ENCODE measurements around the gene MYT1.

Gene MYT1

GRCh38 chr20:64236137-64237088, 72.2 kb downstream of the MYT1 start:
- no peak overlapping the region for H3K4me3 ChIP-seq (ENCODE audit: extremely low read depth, insufficient read depth, low read length, poor library complexity, severe bottlenecking)
- no peaks in the 10 kb centered on the region for H3K36me3 ChIP-seq (ENCODE audit: control insufficient read depth, insufficient read depth, low read length)
- peaks cover 8% of the 10 kb centered on the region for H3K9me3 ChIP-seq (ENCODE audit: control insufficient read depth, low read length)
- no peaks in the 10 kb centered on the region for H3K4me1 ChIP-seq (ENCODE audit: control insufficient read depth, insufficient read depth, low read length, poor library complexity, severe bottlenecking)
- no peak overlapping the region for H3K27ac ChIP-seq (ENCODE audit: low read depth, low read length, severe bottlenecking)
- 94 to 97% methylated on average over 18 to 19 of the region's 27 CpGs for WGBS, 2 experiments (ENCODE audit: insufficient coverage in 2 of 2)

GRCh38 chr20:64237316-64237715, 73.1 kb downstream of the MYT1 start:
- Histone ChIP-seq H3K27ac (ENCODE audit: low read depth, low read length, severe bottlenecking) (no peak overlapping the region), H3K9me3 (ENCODE audit: control insufficient read depth, low read length) (peaks cover 8% of the 10 kb centered on the region), H3K4me3 (ENCODE audit: extremely low read depth, insufficient read depth, low read length, poor library complexity, severe bottlenecking) (no peak overlapping the region), H3K36me3 (ENCODE audit: control insufficient read depth, insufficient read depth, low read length) (no peaks in the 10 kb centered on the region), H3K4me1 (ENCODE audit: control insufficient read depth, insufficient read depth, low read length, poor library complexity, severe bottlenecking) (no peaks in the 10 kb centered on the region)
- WGBS, 2 experiments (ENCODE audit: insufficient coverage in 2 of 2) = 90 to 96% methylated on average over 10 to 13 of the region's 17 CpGs

DNA sequence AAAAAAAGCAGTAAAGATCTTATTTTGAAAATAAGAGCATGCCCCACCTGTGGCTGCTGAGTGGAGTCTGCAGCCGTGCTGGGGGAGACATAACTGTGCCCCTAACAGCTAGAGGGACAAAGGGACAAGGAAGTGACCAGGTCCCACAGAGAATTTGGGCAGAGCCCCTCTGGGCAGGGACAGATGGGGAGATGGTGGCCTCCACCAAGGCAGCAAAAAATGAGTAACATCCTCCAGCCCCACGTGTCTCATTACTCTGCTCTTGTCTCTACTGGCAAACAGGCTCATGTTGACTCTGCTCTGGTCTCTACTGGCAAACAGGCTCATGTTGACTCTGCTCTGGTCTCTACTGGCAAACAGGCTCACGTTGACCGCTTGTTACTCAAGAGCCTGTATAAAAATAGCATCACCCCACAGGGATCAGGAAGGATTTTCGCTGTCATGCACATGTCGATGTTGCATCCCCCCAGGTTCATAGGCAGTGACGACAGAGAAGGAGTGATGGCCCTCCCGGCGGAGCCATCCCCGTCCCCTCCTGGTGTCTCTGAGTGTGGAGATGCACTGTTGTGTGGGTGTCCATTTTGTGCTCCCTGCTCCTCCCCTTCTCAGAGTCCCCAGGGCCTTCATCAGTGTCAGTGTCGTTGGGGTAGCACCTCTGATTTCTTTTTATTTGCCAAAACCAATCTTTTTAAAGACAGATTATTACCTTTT, 74.0 kb downstream of the MYT1 start:
- 88 to 96% methylated on average over 7 of the region's 11 CpGs for WGBS, 2 experiments (ENCODE audit: insufficient coverage in 2 of 2)
- H3K4me1 ChIP-seq (ENCODE audit: control insufficient read depth, insufficient read depth, low read length, poor library complexity, severe bottlenecking) = no peaks in the 10 kb centered on the region
- no peak overlapping the region for H3K27ac ChIP-seq (ENCODE audit: low read depth, low read length, severe bottlenecking)
- no peak overlapping the region for H3K4me3 ChIP-seq (ENCODE audit: extremely low read depth, insufficient read depth, low read length, poor library complexity, severe bottlenecking)
- H3K36me3 ChIP-seq (ENCODE audit: control insufficient read depth, insufficient read depth, low read length) = no peaks in the 10 kb centered on the region
- H3K9me3 ChIP-seq (ENCODE audit: control insufficient read depth, low read length) = peaks cover 8% of the 10 kb centered on the region

GRCh38 chr20:64238851-64239387, 74.7 kb downstream of the MYT1 start:
- Histone ChIP-seq H3K27ac (ENCODE audit: low read depth, low read length, severe bottlenecking) (no peak overlapping the region), H3K4me1 (ENCODE audit: control insufficient read depth, insufficient read depth, low read length, poor library complexity, severe bottlenecking) (no peaks in the 10 kb centered on the region), H3K4me3 (ENCODE audit: extremely low read depth, insufficient read depth, low read length, poor library complexity, severe bottlenecking) (no peak overlapping the region), H3K36me3 (ENCODE audit: control insufficient read depth, insufficient read depth, low read length) (no peaks in the 10 kb centered on the region), H3K9me3 (ENCODE audit: control insufficient read depth, low read length) (peaks cover 4% of the 10 kb centered on the region)
- WGBS, 2 experiments (ENCODE audit: insufficient coverage in 2 of 2) = 80 to 81% methylated on average over 5 to 7 of the region's 7 CpGs

DNA sequence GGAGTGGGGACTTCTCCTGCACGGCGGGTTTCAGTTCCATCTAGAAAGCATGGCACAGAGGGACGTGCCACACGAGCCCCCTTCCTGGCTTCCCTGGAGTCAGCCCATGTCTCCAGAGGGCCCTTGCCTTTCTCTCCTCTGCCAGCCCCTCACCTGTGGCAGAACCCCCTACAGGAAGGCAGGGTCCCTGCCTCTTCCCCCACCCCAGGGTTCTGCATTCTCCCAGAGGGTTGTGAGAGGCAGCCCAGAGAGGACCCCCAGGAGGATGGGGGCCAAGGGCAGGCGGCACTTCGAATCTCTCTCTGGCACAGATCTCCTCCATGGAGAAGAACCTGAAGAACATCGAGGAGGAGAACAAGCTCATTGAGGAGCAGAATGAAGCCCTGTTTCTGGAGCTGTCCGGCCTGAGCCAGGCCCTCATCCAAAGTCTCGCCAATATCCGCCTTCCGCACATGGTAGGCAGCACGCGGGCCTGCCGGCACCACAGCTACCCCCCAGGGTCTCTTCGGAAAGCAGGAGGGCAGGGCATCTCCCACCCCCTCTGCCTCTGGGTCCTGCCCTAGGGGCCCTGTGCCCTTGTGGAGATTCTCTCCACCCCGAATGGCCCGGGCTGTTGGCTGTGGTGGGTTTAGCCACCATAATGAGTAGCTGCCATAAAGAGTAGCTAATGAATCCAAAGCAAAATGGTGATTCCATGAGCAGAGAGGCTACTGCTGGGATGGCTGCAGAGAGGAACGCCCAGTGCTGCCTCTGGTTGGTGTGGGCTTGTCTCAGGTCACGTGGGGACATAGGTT, 75.4 kb downstream of the MYT1 start:
- H3K27ac ChIP-seq (ENCODE audit: low read depth, low read length, severe bottlenecking) = no peak overlapping the region
- WGBS, 2 experiments (ENCODE audit: insufficient coverage in 2 of 2) = 91 to 94% methylated on average over 13 to 19 of the region's 19 CpGs
- peaks cover 4% of the 10 kb centered on the region for H3K9me3 ChIP-seq (ENCODE audit: control insufficient read depth, low read length)
- H3K4me3 ChIP-seq (ENCODE audit: extremely low read depth, insufficient read depth, low read length, poor library complexity, severe bottlenecking) = no peak overlapping the region
- H3K36me3 ChIP-seq (ENCODE audit: control insufficient read depth, insufficient read depth, low read length) = no peaks in the 10 kb centered on the region
- H3K4me1 ChIP-seq (ENCODE audit: control insufficient read depth, insufficient read depth, low read length, poor library complexity, severe bottlenecking) = no peaks in the 10 kb centered on the region

- no peaks in the 10 kb centered on the region for H3K36me3 ChIP-seq (ENCODE audit: control insufficient read depth, insufficient read depth, low read length)
- WGBS, 2 experiments (ENCODE audit: insufficient coverage in 2 of 2) = 95 to 96% methylated on average over 24 to 26 of the region's 26 CpGs
- H3K9me3 ChIP-seq (ENCODE audit: control insufficient read depth, low read length) = peaks cover 4% of the 10 kb centered on the region
- no peak overlapping the region for H3K27ac ChIP-seq (ENCODE audit: low read depth, low read length, severe bottlenecking)
- no peaks in the 10 kb centered on the region for H3K4me1 ChIP-seq (ENCODE audit: control insufficient read depth, insufficient read depth, low read length, poor library complexity, severe bottlenecking)
- H3K4me3 ChIP-seq (ENCODE audit: extremely low read depth, insufficient read depth, low read length, poor library complexity, severe bottlenecking) = no peak overlapping the region
Measured at GRCh38 chr20:64240243-64241015, 76.2 kb downstream of the MYT1 start.

GRCh38 chr20:64241061-64241460, 76.8 kb downstream of the MYT1 start:
- Histone ChIP-seq H3K9me3 (ENCODE audit: control insufficient read depth, low read length) (peaks cover 4% of the 10 kb centered on the region), H3K4me1 (ENCODE audit: control insufficient read depth, insufficient read depth, low read length, poor library complexity, severe bottlenecking) (no peaks in the 10 kb centered on the region), H3K4me3 (ENCODE audit: extremely low read depth, insufficient read depth, low read length, poor library complexity, severe bottlenecking) (no peak overlapping the region), H3K27ac (ENCODE audit: low read depth, low read length, severe bottlenecking) (no peak overlapping the region), H3K36me3 (ENCODE audit: control insufficient read depth, insufficient read depth, low read length) (no peaks in the 10 kb centered on the region)
- 90 to 99% methylated on average over 5 to 6 of the region's 8 CpGs for WGBS, 2 experiments (ENCODE audit: insufficient coverage in 2 of 2)

- Histone ChIP-seq H3K4me1 (ENCODE audit: control insufficient read depth, insufficient read depth, low read length, poor library complexity, severe bottlenecking) (no peaks in the 10 kb centered on the region), H3K9me3 (ENCODE audit: control insufficient read depth, low read length) (peaks cover 4% of the 10 kb centered on the region), H3K36me3 (ENCODE audit: control insufficient read depth, insufficient read depth, low read length) (no peaks in the 10 kb centered on the region), H3K4me3 (ENCODE audit: extremely low read depth, insufficient read depth, low read length, poor library complexity, severe bottlenecking) (no peak overlapping the region), H3K27ac (ENCODE audit: low read depth, low read length, severe bottlenecking) (no peak overlapping the region)
- 88 to 91% methylated on average over 14 to 18 of the region's 19 CpGs for WGBS, 2 experiments (ENCODE audit: insufficient coverage in 2 of 2)
Measured at GRCh38 chr20:64242003-64242796, 77.9 kb downstream of the MYT1 start.

DNA sequence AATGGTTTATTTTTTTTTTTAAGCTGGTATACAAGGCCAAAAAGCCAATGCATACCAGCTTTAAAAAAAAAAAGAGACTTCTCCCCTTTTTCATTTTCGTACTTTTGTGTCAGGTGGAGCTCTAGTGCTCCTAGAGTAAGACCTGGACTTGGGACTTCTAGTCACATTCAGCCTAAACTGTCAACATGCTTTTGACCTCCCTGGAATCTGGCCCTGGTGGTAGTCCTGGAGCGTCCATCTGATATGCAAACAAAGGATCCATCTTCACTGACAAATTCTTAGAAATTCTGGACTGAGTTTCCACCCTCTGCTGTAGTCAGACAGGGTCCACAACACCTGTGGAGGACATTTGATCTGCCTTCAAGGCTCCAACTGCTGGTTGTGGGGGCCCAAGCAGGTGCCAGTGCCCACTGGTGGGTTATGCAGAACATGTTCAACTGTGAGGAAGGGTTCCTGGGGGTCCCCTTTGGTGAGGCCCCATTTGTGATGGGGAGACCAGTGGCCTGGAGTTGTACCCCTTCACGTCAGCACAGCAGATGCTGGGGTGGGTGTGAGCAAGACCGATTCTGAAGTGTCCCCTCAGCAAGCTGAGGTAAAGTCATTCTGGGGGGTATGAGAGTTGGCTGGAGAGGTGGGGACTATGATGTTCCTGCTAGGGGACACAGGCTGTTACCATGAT, 78.7 kb downstream of the MYT1 start:
- H3K27ac ChIP-seq (ENCODE audit: low read depth, low read length, severe bottlenecking) = no peak overlapping the region
- 71 to 96% methylated on average over 1 to 3 of the region's 4 CpGs for WGBS, 2 experiments (ENCODE audit: insufficient coverage in 2 of 2)
- no peaks in the 10 kb centered on the region for H3K36me3 ChIP-seq (ENCODE audit: control insufficient read depth, insufficient read depth, low read length)
- H3K4me1 ChIP-seq (ENCODE audit: control insufficient read depth, insufficient read depth, low read length, poor library complexity, severe bottlenecking) = no peaks in the 10 kb centered on the region
- no peak overlapping the region for H3K4me3 ChIP-seq (ENCODE audit: extremely low read depth, insufficient read depth, low read length, poor library complexity, severe bottlenecking)
- peaks cover 4% of the 10 kb centered on the region for H3K9me3 ChIP-seq (ENCODE audit: control insufficient read depth, low read length)

All from mesodermal cell (in vitro differentiated cells).